Measurements from ENCODE around the gene TMEM131. TPM values are rescaled to one million over a fixed set of nuclear protein-coding genes. Genes with fewer than 3 reads are reported as not detected.
"Not testable (repeated sequence)": the region's sequence is repeated elsewhere in the genome, so short reads cannot be mapped to it uniquely, and the experiment has no call there.

Gene TMEM131
- total RNA-seq, 2 donors from 2014 or later: 49.5 to 52.0 TPM

GRCh38 chr2:97963079-97963406, 32.7 kb downstream of the TMEM131 start:
- Histone ChIP-seq H3K4me3 (no peak overlapping the region), H3K27me3 (replicated peaks; ENCODE audit: insufficient read depth) (no peaks in the 10 kb centered on the region), H3K4me1 (ENCODE audit: control insufficient read depth in 1 of 2, low read depth in 2 of 2) (peaks cover 3 to 23% of the 10 kb centered on the region in 2 donors), H3K36me3 (no peaks in the 10 kb centered on the region), H3K9me3 (no peaks in the 10 kb centered on the region), H3K27ac (no peak overlapping the region)
- no peak for TF ChIP-seq CTCF (IDR thresholded peaks at IDR 0.05)
- ATAC-seq (ENCODE audit: insufficient number of reproducible peaks, low FRiP score, low read depth) (no peak), DNase-seq (ENCODE audit: low spot score) (no peak)

DNA sequence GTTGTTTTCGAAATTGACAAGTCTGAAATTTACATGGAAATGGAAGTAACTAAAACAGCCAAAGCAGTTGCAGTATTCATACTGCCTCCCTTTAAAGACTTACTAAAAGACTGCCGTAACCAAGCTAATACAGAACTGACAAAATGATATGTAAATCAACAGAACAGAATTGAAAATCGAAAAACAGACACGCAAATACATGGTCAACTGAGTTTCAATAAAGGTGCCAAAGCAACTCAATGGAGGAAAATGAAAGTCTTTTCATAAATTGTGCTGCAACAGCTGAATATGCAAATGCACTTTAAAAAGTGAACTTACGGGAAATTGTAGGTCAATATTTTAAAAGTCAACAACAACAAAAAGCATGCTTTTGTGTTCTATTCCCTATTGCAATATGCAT, 34.2 kb downstream of the TMEM131 start:
- H3K27me3 ChIP-seq (replicated peaks; ENCODE audit: insufficient read depth): no peaks in the 10 kb centered on the region
- no peaks in the 10 kb centered on the region for H3K36me3 ChIP-seq
- no peak overlapping the region for H3K27ac ChIP-seq
- peaks cover 3 to 31% of the 10 kb centered on the region in 2 donors for H3K4me1 ChIP-seq (ENCODE audit: control insufficient read depth in 1 of 2, low read depth in 2 of 2)
- ATAC-seq (ENCODE audit: insufficient number of reproducible peaks, low FRiP score, low read depth): no peak
- no peak for TF ChIP-seq CTCF (IDR thresholded peaks at IDR 0.05)
- H3K4me3 ChIP-seq: no peak overlapping the region
- no peak for DNase-seq (ENCODE audit: low spot score)
- no peaks in the 10 kb centered on the region for H3K9me3 ChIP-seq

DNA sequence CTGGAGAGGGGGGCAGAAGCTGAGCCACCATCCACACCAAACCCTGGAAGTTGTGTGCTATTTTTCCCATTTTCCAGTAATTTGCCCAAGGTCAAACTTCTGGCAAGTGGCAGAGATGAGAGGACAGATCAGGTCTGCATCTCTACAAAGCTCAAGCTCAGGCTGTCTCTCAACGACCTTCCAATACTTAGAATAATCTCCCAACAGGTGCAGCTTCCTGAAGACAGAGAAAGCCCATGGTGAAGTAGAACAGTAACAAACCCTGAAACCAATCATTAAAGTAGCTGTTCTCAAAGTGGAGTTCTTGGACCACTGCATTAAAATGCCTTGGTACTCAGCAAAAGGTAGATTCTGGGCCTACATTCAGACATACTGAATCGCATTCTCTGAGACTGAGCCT, 37.6 kb downstream of the TMEM131 start:
- Histone ChIP-seq H3K9me3 (no peaks in the 10 kb centered on the region), H3K27me3 (replicated peaks; ENCODE audit: insufficient read depth) (no peaks in the 10 kb centered on the region), H3K27ac (no peak overlapping the region), H3K36me3 (no peaks in the 10 kb centered on the region), H3K4me1 (ENCODE audit: control insufficient read depth in 1 of 2, low read depth in 2 of 2) (peaks cover 0 to 19% of the 10 kb centered on the region in 2 donors), H3K4me3 (no peak overlapping the region)
- TF ChIP-seq CTCF (IDR thresholded peaks at IDR 0.05): no peak
- DNase-seq (ENCODE audit: low spot score): no peak
- ATAC-seq (ENCODE audit: insufficient number of reproducible peaks, low FRiP score, low read depth): no peak

DNA sequence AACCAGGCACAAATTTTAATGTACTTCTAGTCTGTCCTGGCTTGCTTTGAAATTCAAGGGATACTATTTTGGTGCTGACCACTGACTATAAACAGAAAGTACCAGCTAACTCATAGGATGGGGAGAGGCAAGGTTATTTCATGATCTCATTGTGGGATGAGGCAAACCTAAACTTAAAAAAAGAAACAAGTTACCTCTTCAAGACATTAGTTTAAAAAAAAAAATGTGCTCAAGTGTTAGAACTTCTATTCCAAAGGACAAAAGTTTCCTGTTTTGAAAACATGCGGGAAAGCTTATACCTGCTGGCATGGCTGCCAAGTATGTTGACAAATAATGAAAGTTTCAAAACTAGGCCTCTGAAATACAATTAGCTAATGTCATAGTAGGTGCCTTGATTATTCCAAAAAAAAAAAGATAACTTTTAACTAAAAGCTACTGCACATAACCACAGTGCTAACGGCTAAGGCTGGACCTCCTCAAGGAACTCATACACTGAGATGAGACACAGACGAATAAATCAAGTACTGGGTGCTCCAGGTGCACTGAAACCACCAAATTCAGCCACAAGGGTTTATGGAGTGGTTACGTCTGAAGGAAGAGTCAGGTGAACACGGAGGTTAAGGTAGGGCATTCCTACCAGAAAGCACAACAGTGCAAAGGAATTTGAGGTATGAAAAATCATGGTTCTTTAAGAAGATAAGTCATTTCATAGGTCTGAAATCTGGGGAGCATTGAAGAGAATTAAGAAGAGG, 38.1 kb downstream of the TMEM131 start:
- ATAC-seq (ENCODE audit: insufficient number of reproducible peaks, low FRiP score, low read depth) (no peak), DNase-seq (ENCODE audit: low spot score) (no peak)
- H3K9me3 ChIP-seq: no peaks in the 10 kb centered on the region
- no peaks in the 10 kb centered on the region for H3K27me3 ChIP-seq (replicated peaks; ENCODE audit: insufficient read depth)
- H3K4me1 ChIP-seq (ENCODE audit: control insufficient read depth in 1 of 2, low read depth in 2 of 2): peaks cover 0 to 19% of the 10 kb centered on the region in 2 donors
- no peak overlapping the region for H3K4me3 ChIP-seq
- no peak for TF ChIP-seq CTCF (IDR thresholded peaks at IDR 0.05)
- no peak overlapping the region for H3K27ac ChIP-seq
- H3K36me3 ChIP-seq: no peaks in the 10 kb centered on the region

DNA sequence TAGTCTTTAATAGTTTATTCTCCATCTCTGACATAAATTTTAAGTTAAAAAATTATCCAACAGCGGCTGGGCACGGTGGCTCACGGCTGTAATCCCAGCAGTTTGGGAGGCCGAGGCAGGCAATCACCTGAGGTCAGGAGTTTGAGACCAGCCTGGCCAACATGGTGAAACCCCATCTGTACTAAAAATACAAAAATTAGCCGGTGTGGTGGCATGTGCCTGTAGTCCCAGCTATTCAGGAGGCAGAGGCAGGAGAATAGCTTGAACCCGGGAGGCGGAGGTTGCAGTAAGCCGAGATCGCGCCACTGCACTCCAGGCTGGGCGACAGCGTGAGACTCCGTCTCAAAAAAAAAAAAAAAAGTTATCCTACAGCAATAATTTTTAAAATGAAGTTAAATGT, 39.0 kb downstream of the TMEM131 start:
- not testable (repeated sequence) for ATAC-seq (ENCODE audit: insufficient number of reproducible peaks, low FRiP score, low read depth)

DNA sequence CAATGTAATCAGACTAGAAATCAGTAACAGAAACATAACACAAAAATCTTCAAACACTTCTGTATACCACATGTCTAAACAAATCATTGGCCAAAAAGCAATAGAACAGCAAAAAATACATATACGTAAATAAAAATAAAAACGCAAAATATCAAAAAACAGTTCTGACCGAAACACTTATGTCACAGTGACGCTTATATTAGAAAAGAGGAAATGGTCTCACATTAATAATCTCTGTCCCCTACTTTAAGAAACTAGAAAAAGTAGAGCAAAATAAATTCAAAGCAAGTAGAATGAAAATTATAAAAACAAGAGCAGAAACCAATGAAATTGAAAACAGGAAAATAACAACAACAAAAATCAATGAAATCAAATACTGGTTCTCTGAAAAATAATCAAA, 41.9 kb downstream of the TMEM131 start:
- no peak for TF ChIP-seq CTCF (IDR thresholded peaks at IDR 0.05)
- no peaks in the 10 kb centered on the region for H3K27me3 ChIP-seq (replicated peaks; ENCODE audit: insufficient read depth)
- H3K36me3 ChIP-seq: no peaks in the 10 kb centered on the region
- H3K4me3 ChIP-seq: no peak overlapping the region
- no peak for DNase-seq (ENCODE audit: low spot score)
- no peak overlapping the region for H3K27ac ChIP-seq
- no peak for ATAC-seq (ENCODE audit: insufficient number of reproducible peaks, low FRiP score, low read depth)
- H3K9me3 ChIP-seq: no peaks in the 10 kb centered on the region
- H3K4me1 ChIP-seq (ENCODE audit: control insufficient read depth in 1 of 2, low read depth in 2 of 2): peaks cover 16 to 25% of the 10 kb centered on the region in 2 donors

More for the DNA sequence above, 39.0 kb downstream of the TMEM131 start:
- H3K27me3 ChIP-seq (replicated peaks; ENCODE audit: insufficient read depth); H3K4me3 ChIP-seq; H3K27ac ChIP-seq; H3K36me3 ChIP-seq; H3K9me3 ChIP-seq; DNase-seq (ENCODE audit: low spot score): not testable (repeated sequence)
- H3K4me1 ChIP-seq (ENCODE audit: control insufficient read depth in 1 of 2, low read depth in 2 of 2): peaks cover 0 to 19% of the 10 kb centered on the region in 2 donors

Measured in thoracic aorta (tissue), 2 donors.